Heart left ventricle (tissue), 16 donors: ENCODE measurements around the gene PRDM16. TPM values are rescaled to one million over a fixed set of nuclear protein-coding genes. Genes with fewer than 3 reads are reported as not detected.

ENCODE experiments used
- ATAC-seq, 4 donors: fragments of 200-7000 bp; cut with Tn5 transposase; one replicate each; pipeline ENCODE4 v1.9.1; 2020 to 2022; ENCODE audit warnings: moderate library complexity in 4 of 4, mild to moderate bottlenecking in 3 of 4, moderate number of reproducible peaks in 1 of 4
- DNase-seq, 5 donors: peaks; one replicate each; pipeline ENCODE4 v3.0.0-alpha.2; 2020
- H3K27ac ChIP-seq, 12 donors: fragments of 200-600 bp; sonication (generic) in 4 of 12; one replicate each; pipeline versions ENCODE4 v1.5.0 to v1.8.0; 2016 to 2022; ENCODE audit warnings: mild to moderate bottlenecking in 2 of 12
- H3K27me3 ChIP-seq, 9 donors: fragments of 200-600 bp; sonication (generic) in 2 of 9; one replicate each; pipeline versions ENCODE4 v1.5.1 to v1.8.0; 2016 to 2022; ENCODE audit warnings: mild to moderate bottlenecking in 3 of 9
- H3K36me3 ChIP-seq, 9 donors: fragments of 200-600 bp; sonication (generic) in 2 of 9; one replicate each; pipeline versions ENCODE4 v1.5.0 to v1.8.0; 2018 to 2022; ENCODE audit warnings: mild to moderate bottlenecking in 2 of 9
- H3K4me1 ChIP-seq, 12 donors: fragments of 200-600 bp; sonication (generic) in 4 of 12; one replicate each; pipeline versions ENCODE4 v1.5.0 to v1.8.0; 2016 to 2022; ENCODE audit warnings: mild to moderate bottlenecking in 3 of 12
- H3K4me3 ChIP-seq, 12 donors: fragments of 200-600 bp; sonication (generic) in 4 of 12; one replicate each; pipeline versions ENCODE4 v1.5.0 to v1.8.0; 2017 to 2022; ENCODE audit warnings: mild to moderate bottlenecking in 9 of 12, moderate library complexity in 4 of 12
- H3K9me3 ChIP-seq, 12 donors: fragments of 200-600 bp; sonication (generic) in 4 of 12; one replicate each; pipeline versions ENCODE4 v1.5.0 to v1.8.0; 2016 to 2022; ENCODE audit warnings: mild to moderate bottlenecking in 1 of 12
- CTCF ChIP-seq, 12 donors: fragments of 200-600 bp; sonication (generic) in 4 of 12; IDR thresholded peaks; one replicate each; pipeline versions ENCODE4 v1.5.0 to v1.8.0; 2018 to 2022; ENCODE audit warnings: antibody characterized with exemption in 12 of 12, mild to moderate bottlenecking in 5 of 12
- POLR2A ChIP-seq, 2 donors: fragments of 450-650 bp; IDR thresholded peaks; one replicate each; pipeline ENCODE4 v1.6.1; 2017; ENCODE audit warnings: antibody characterized with exemption in 2 of 2, mild to moderate bottlenecking in 2 of 2, moderate library complexity in 2 of 2
- WGBS, 4 donors: extraction: QIAGEN DNeasy Blood & Tissue Kit in 2 of 4; methylation state at CpG; one replicate each; pipeline versions ENCODE4 v1.1.5 to v1.1.7; 2013 to 2018; 5-methylcytosine and 5-hydroxymethylcytosine counted together
- intact Hi-C, 10 donors: fragments of 100-400 bp; cut with DNase I; formaldehyde crosslinking; loops; one replicate each; pipeline versions ENCODE4 v1.11.1 to v1.14.2; 2022
- polyA plus RNA-seq, 2 donors: library from polyadenylated mRNA; stranded (reverse); fragments of 200-250 nt; gene quantifications; one replicate each; pipeline ENCODE4 v1.2.3, GENCODE V29; 2013
- total RNA-seq, 9 donors: library from RNA; depleted of rRNA in 2 of 9; stranded (reverse); fragments of >200 nt in 2 of 9; fragmentation: NEBNext Ultra II Directional in 3 of 9; extraction: Animal tissue kit (Norgen Biotek cat#: 25700) in 3 of 9; gene quantifications; one replicate each; pipeline versions ENCODE4 v1.1.0 to v1.2.4, GENCODE V29; 2016 to 2023
- donor health status: ischemic (EF 13 %, LVEDD 7.1; RV severe dilation, severe dysfunction).
- donor health status: healthy with polysubstance abuse.
- donor health status: DM: no; HTN: yes; CAD: no.
- donor health status: DM: no; HTN: no; CAD: no.
- donor health status: ischemic (EF 25% LVEDD 6.9; RV normal size, moderate dysfunction).
- donor health status: ischemic (EF 25% LVEDD 5.7; RV mildly dilated, moderate dysfunction).
- donor health status: healthy.
- donor health status: DM: yes; HTN: yes; CAD: no.
- donor health status: ischemic (EF 35%, LVEDD 5.7; RV mildly dilated, moderate dysfunction).
- donor health status: nonischemic (EF 11% LVEDD 7.7; RV severe dilation, severe dysfunction).
- donor health status: DM: yes; HTN: yes; CAD: no.
- donor health status: PGD.
- donor health status: ischemic (EF 29% LVEDD 5.4; RV normal size, mild dysfunction).
- donor health status: nonischemic (EF 23%, LVEDD 6.1; RV moderate dilation, normal function).

The PRDM16 gene
- total and polyA plus RNA-seq, 11 donors = 6.0 to 22.7 (median 14.0) TPM

- Histone ChIP-seq H3K36me3 (peaks cover 0 to 3% (median 0%) of the 10 kb centered on the region in 9 donors), H3K27me3 (peaks cover 0 to 15% (median 0%) of the 10 kb centered on the region in 9 donors), H3K9me3 (no peaks in the 10 kb centered on the region), H3K27ac (no peak overlapping the region), H3K4me3 (no peak overlapping the region), H3K4me1 (no peaks in the 10 kb centered on the region)
- intact Hi-C loops = no loop called here
- TF ChIP-seq CTCF (IDR thresholded peaks at IDR 0.05) = no peak
- TF ChIP-seq POLR2A (IDR thresholded peaks at IDR 0.05) = no peak
- ATAC-seq (no peak), DNase-seq (no peak)
- 77 to 83% (median 81%) methylated on average over 8 to 9 of the region's 9 CpGs for WGBS, 4 donors
Measured at GRCh38 chr1:3055051-3055450, 14.0 kb upstream of the PRDM16 start.

GRCh38 chr1:3056641-3057040, 12.4 kb upstream of the PRDM16 start:
- H3K27ac ChIP-seq = no peak overlapping the region
- no peaks in the 10 kb centered on the region for H3K9me3 ChIP-seq
- WGBS, 4 donors = 84 to 96% (median 91%) methylated on average over 4 to 5 of the region's 5 CpGs
- ATAC-seq (no peak), DNase-seq (peak in 2 of 5 donors; percentile 5 to 11)
- intact Hi-C loops = no loop called here
- H3K27me3 ChIP-seq = peaks cover 0 to 15% (median 3%) of the 10 kb centered on the region in 9 donors
- H3K36me3 ChIP-seq = peaks cover 0 to 3% (median 0%) of the 10 kb centered on the region in 9 donors
- TF ChIP-seq POLR2A (IDR thresholded peaks at IDR 0.05) (no peak), CTCF (IDR thresholded peaks at IDR 0.05) (no peak)
- H3K4me1 ChIP-seq = no peaks in the 10 kb centered on the region
- no peak overlapping the region for H3K4me3 ChIP-seq

- H3K9me3 ChIP-seq = no peaks in the 10 kb centered on the region
- no peak overlapping the region for H3K4me3 ChIP-seq
- H3K27me3 ChIP-seq = peaks cover 0 to 19% (median 8%) of the 10 kb centered on the region in 9 donors
- peaks cover 0 to 12% (median 1%) of the 10 kb centered on the region in 12 donors for H3K4me1 ChIP-seq
- TF ChIP-seq CTCF (IDR thresholded peaks at IDR 0.05) (no peak), POLR2A (IDR thresholded peaks at IDR 0.05) (no peak)
- no peak for ATAC-seq
- no peak overlapping the region for H3K27ac ChIP-seq
- peaks cover 0 to 3% (median 0%) of the 10 kb centered on the region in 9 donors for H3K36me3 ChIP-seq
- WGBS, 4 donors = 80 to 83% (median 82%) methylated on average over 10 of the region's 10 CpGs
- DNase-seq = peak in 1 of 5 donors; percentile 29
- intact Hi-C loops = no loop called here
Measured at GRCh38 chr1:3058263-3059030, 10.6 kb upstream of the PRDM16 start.

- Histone ChIP-seq H3K4me1 (peaks cover 0 to 26% (median 8%) of the 10 kb centered on the region in 12 donors), H3K4me3 (no peak overlapping the region), H3K9me3 (no peaks in the 10 kb centered on the region), H3K36me3 (peaks cover 0 to 5% (median 0%) of the 10 kb centered on the region in 9 donors), H3K27me3 (peaks cover 7 to 34% (median 19%) of the 10 kb centered on the region in 9 donors), H3K27ac (no peak overlapping the region)
- intact Hi-C loops = loop anchor here in 3 of 10 donors (5.0 to 10.0 kb wide), 3 partner anchors 335 to 372 kb away; no protein-coding TSS in a partner anchor
- no peak for TF ChIP-seq POLR2A (IDR thresholded peaks at IDR 0.05)
- no peak for TF ChIP-seq CTCF (IDR thresholded peaks at IDR 0.05)
- ATAC-seq (no peak), DNase-seq (peak in 1 of 5 donors; percentile 33)
- 77 to 87% (median 83%) methylated on average over 2 to 9 of the region's 9 CpGs for WGBS, 4 donors
Measured at GRCh38 chr1:3060127-3060526, 8.9 kb upstream of the PRDM16 start.
